Epithelial cell of proximal tubule (primary cell): ENCODE results near the gene SHISA7. TPM values are rescaled to one million over a fixed set of nuclear protein-coding genes. Genes with fewer than 3 reads are reported as not detected.

ENCODE experiments used
- DNase-seq: peaks from one replicate; pipeline ENCODE4 v3.0.0-alpha.2; 2011; ENCODE audit warnings: low read depth
- H3K4me3 ChIP-seq: 2 replicates; pipeline ENCODE4 v1.5.1; 2011; ENCODE audit warnings: low read depth, mild to moderate bottlenecking, low read length
- CTCF ChIP-seq: conservative IDR thresholded peaks from 2 replicates; pipeline ENCODE4 v1.5.1; 2012; ENCODE audit warnings: low read depth, mild to moderate bottlenecking, low read length
- total RNA-seq: library from RNA; depleted of rRNA; stranded (reverse); fragments of >200 nt; gene quantifications from 2 replicates; pipeline ENCODE4 v1.2.3, GENCODE V29; 2015

The SHISA7 gene
- total RNA-seq, 1 donor from 2014 or later = 0.17 TPM

GRCh38 chr19:55442372-55442961, 633 bp downstream of the SHISA7 start:
- no peak for TF ChIP-seq CTCF
- no peak for DNase-seq
- H3K4me3 ChIP-seq = no peak overlapping the region

GRCh38 chr19:55441692-55442321, 1.3 kb downstream of the SHISA7 start:
- no peak overlapping the region for H3K4me3 ChIP-seq
- no peak for DNase-seq
- no peak for TF ChIP-seq CTCF

GRCh38 chr19:55441319-55441691, 1.8 kb downstream of the SHISA7 start:
- H3K4me3 ChIP-seq = no peak overlapping the region
- no peak for TF ChIP-seq CTCF
- no peak for DNase-seq

GRCh38 chr19:55440411-55441105, 2.5 kb downstream of the SHISA7 start:
- H3K4me3 ChIP-seq = no peak overlapping the region
- TF ChIP-seq CTCF = no peak
- no peak for DNase-seq

- no peak for DNase-seq
- H3K4me3 ChIP-seq = no peak overlapping the region
- no peak for TF ChIP-seq CTCF
These were observed 4.0 kb downstream of the SHISA7 start for GRCh38 chr19:55439052-55439451.

GRCh38 chr19:55437410-55437809, 5.7 kb downstream of the SHISA7 start:
- DNase-seq = no peak
- no peak for TF ChIP-seq CTCF
- no peak overlapping the region for H3K4me3 ChIP-seq

GRCh38 chr19:55436847-55437246, 6.3 kb downstream of the SHISA7 start:
- TF ChIP-seq CTCF = no peak
- DNase-seq = no peak
- H3K4me3 ChIP-seq = no peak overlapping the region
